Suppressor macrophage (primary cell): Measurements from ENCODE around the gene BFSP2.

Experiments used
- DNase-seq, 4 experiments: peaks; one replicate each; pipeline ENCODE4 v3.0.0-alpha.2; 2020 to 2022

BFSP2 gene

GRCh38 chr3:133384331-133385027, 15.4 kb upstream of the BFSP2 start:
- peak; percentile 4 to 39 (median 29) for DNase-seq

GRCh38 chr3:133386876-133387275, 13.0 kb upstream of the BFSP2 start:
- no peak for DNase-seq

- DNase-seq: no peak
Observed at GRCh38 chr3:133387341-133387740, 12.5 kb upstream of the BFSP2 start.

- no peak for DNase-seq
Observed at GRCh38 chr3:133388696-133389395, 11.0 kb upstream of the BFSP2 start.

GRCh38 chr3:133390715-133391114, 9.1 kb upstream of the BFSP2 start:
- DNase-seq: no peak

- DNase-seq: no peak
Observed at GRCh38 chr3:133393204-133393603, 6.7 kb upstream of the BFSP2 start.

GRCh38 chr3:133393691-133394474, 6.0 kb upstream of the BFSP2 start:
- DNase-seq: peak in 1 of 4 experiments; percentile 2

GRCh38 chr3:133394561-133395311, 5.1 kb upstream of the BFSP2 start:
- DNase-seq: no peak

- no peak for DNase-seq
Observed at GRCh38 chr3:133396906-133397305, 3.0 kb upstream of the BFSP2 start.

GRCh38 chr3:133401374-133402135, 1.7 kb downstream of the BFSP2 start:
- DNase-seq: no peak

- no peak for DNase-seq
Observed at GRCh38 chr3:133404920-133405319, 5.1 kb downstream of the BFSP2 start.

GRCh38 chr3:133408366-133408765, 8.5 kb downstream of the BFSP2 start:
- no peak for DNase-seq

- DNase-seq: no peak
Observed at GRCh38 chr3:133408961-133409360, 9.1 kb downstream of the BFSP2 start.

- DNase-seq: no peak
Observed at GRCh38 chr3:133410191-133410892, 10.5 kb downstream of the BFSP2 start.

GRCh38 chr3:133412183-133413132, 12.6 kb downstream of the BFSP2 start:
- DNase-seq: no peak

GRCh38 chr3:133413161-133414020, 13.5 kb downstream of the BFSP2 start:
- peak; percentile 31 to 49 (median 42) for DNase-seq

- no peak for DNase-seq
Observed at GRCh38 chr3:133414021-133414392, 14.2 kb downstream of the BFSP2 start.

- DNase-seq: no peak
Observed at GRCh38 chr3:133418361-133418760, 18.5 kb downstream of the BFSP2 start.
